ENCODE results near the gene GFI1.

Gene GFI1

GRCh38 chr1:92488832-92489231 is 2.1 kb upstream of the GFI1 start:
- Histone ChIP-seq H3K36me3 (no peaks in the 10 kb centered on the region), H3K4me3 (no peak overlapping the region), H3K9me3 (no peaks in the 10 kb centered on the region), H3K9ac (no peak overlapping the region), H4K20me1 (no peaks in the 10 kb centered on the region), H3K4me1 (peaks cover 14% of the 10 kb centered on the region), H3K4me2 (no peak overlapping the region), H3K27ac (no peak overlapping the region), H3K27me3 (no peaks in the 10 kb centered on the region)
- TF ChIP-seq Cebpa-rat (IDR thresholded peaks at IDR 0.05) = no peak

GRCh38 chr1:92488416-92488815 is 1.7 kb upstream of the GFI1 start:
- H3K4me1 ChIP-seq = peaks cover 14% of the 10 kb centered on the region
- H4K20me1 ChIP-seq = peaks cover 3% of the 10 kb centered on the region; the same call in 1 of the 2 replicates
- peak overlapping the region; percentile 91 for H3K4me2 ChIP-seq
- no peaks in the 10 kb centered on the region for H3K9me3 ChIP-seq
- no peak overlapping the region for H3K4me3 ChIP-seq
- no peaks in the 10 kb centered on the region for H3K36me3 ChIP-seq
- TF ChIP-seq Cebpa-rat (IDR thresholded peaks at IDR 0.05) = no peak
- no peak overlapping the region for H3K9ac ChIP-seq
- no peak overlapping the region for H3K27ac ChIP-seq
- peaks cover under 1% of the 10 kb centered on the region; the same call in 1 of the 2 replicates for H3K27me3 ChIP-seq

- Histone ChIP-seq H3K4me2 (peak overlapping the region; percentile 91), H3K36me3 (peaks cover under 1% of the 10 kb centered on the region; the same call in 1 of the 2 replicates), H3K27ac (peak overlapping the region; percentile 97), H3K9ac (peak overlapping the region; percentile 91), H3K9me3 (no peaks in the 10 kb centered on the region), H3K27me3 (peaks cover 13% of the 10 kb centered on the region), H4K20me1 (peaks cover 15% of the 10 kb centered on the region), H3K4me1 (peaks cover 27% of the 10 kb centered on the region), H3K4me3 (peak overlapping the region; percentile 73)
- TF ChIP-seq Cebpa-rat (IDR thresholded peaks at IDR 0.05) = no peak
These were observed 417 bp upstream of the GFI1 start for GRCh38 chr1:92487078-92487605.

GRCh38 chr1:92485381-92486250 is 1.1 kb downstream of the GFI1 start:
- peak overlapping the region; percentile 97 for H3K27ac ChIP-seq
- H3K27me3 ChIP-seq = peaks cover 17% of the 10 kb centered on the region

GRCh38 chr1:92484472-92485380 is 2.0 kb downstream of the GFI1 start:
- Histone ChIP-seq H3K9ac (peak overlapping the region; percentile 91), H3K4me2 (peak overlapping the region; percentile 91)
- TF ChIP-seq Cebpa-rat (IDR thresholded peaks at IDR 0.05) = no peak

More at GRCh38 chr1:92485381-92486250, 1.1 kb downstream of the GFI1 start:
- H3K9ac ChIP-seq = peak overlapping the region; percentile 91
- peaks cover 14% of the 10 kb centered on the region for H3K36me3 ChIP-seq
- H3K4me2 ChIP-seq = peak overlapping the region; percentile 91
- 0 out of 2 replicates have a peak, but pooled peaks have one; percentile 8 for TF ChIP-seq Cebpa-rat (IDR thresholded peaks at IDR 0.05)
- peaks cover 11% of the 10 kb centered on the region for H3K9me3 ChIP-seq
- peaks cover 18% of the 10 kb centered on the region for H4K20me1 ChIP-seq
- peak overlapping the region; percentile 73 for H3K4me3 ChIP-seq
- peaks cover 32% of the 10 kb centered on the region for H3K4me1 ChIP-seq

GRCh38 chr1:92483610-92484471 is 2.9 kb downstream of the GFI1 start:
- TF ChIP-seq Cebpa-rat (IDR thresholded peaks at IDR 0.05) = no peak
- Histone ChIP-seq H3K36me3 (peaks cover 32% of the 10 kb centered on the region), H4K20me1 (peaks cover 18% of the 10 kb centered on the region), H3K9me3 (peaks cover 15% of the 10 kb centered on the region), H3K4me1 (peaks cover 38% of the 10 kb centered on the region), H3K27me3 (peaks cover 17% of the 10 kb centered on the region), H3K4me3 (peak overlapping the region; percentile 73), H3K9ac (peak overlapping the region; percentile 91), H3K4me2 (peak overlapping the region; percentile 91), H3K27ac (peak overlapping the region; percentile 97)

More at GRCh38 chr1:92484472-92485380, 2.0 kb downstream of the GFI1 start:
- Histone ChIP-seq H3K4me1 (peaks cover 32% of the 10 kb centered on the region), H3K4me3 (peak overlapping the region; percentile 73), H4K20me1 (peaks cover 18% of the 10 kb centered on the region), H3K9me3 (peaks cover 15% of the 10 kb centered on the region), H3K27ac (peak overlapping the region; percentile 97), H3K27me3 (peaks cover 17% of the 10 kb centered on the region), H3K36me3 (peaks cover 23% of the 10 kb centered on the region)

GRCh38 chr1:92482665-92483609 is 3.8 kb downstream of the GFI1 start:
- no peak for TF ChIP-seq Cebpa-rat (IDR thresholded peaks at IDR 0.05)
- H3K4me2 ChIP-seq = peak overlapping the region; percentile 91
- H3K4me3 ChIP-seq = peak overlapping the region; percentile 73
- H4K20me1 ChIP-seq = peaks cover 18% of the 10 kb centered on the region
- peaks cover 41% of the 10 kb centered on the region for H3K36me3 ChIP-seq
- peak overlapping the region; percentile 91 for H3K9ac ChIP-seq
- peaks cover 45% of the 10 kb centered on the region for H3K4me1 ChIP-seq
- peaks cover 15% of the 10 kb centered on the region for H3K9me3 ChIP-seq
- H3K27ac ChIP-seq = peak overlapping the region; percentile 97
- peaks cover 17% of the 10 kb centered on the region for H3K27me3 ChIP-seq

Data from BLaER1 (cell line).